Naive thymus-derived CD4-positive, alpha-beta T cell (primary cell): ENCODE results near the gene FTCD. TPM values are rescaled to one million over a fixed set of nuclear protein-coding genes. Genes with fewer than 3 reads are reported as not detected.

Experiments used
- ATAC-seq: fragments of 150-1000 bp; cut with Tn5 transposase; 2 replicates; pipeline ENCODE4 v1.10.0; 2021; ENCODE audit warnings: mild to moderate bottlenecking, moderate library complexity
- CTCF ChIA-PET: fragments of 350-600 bp; sonication (Branson Sonifier 250); formaldehyde crosslinking; loops from one replicate; lab custom pipeline; 2021; ENCODE audit warnings: antibody characterized with exemption; lab: Charles Lee
- POLR2A ChIA-PET: fragments of 350-600 bp; sonication (Branson Sonifier 250); formaldehyde crosslinking; loops from one replicate; lab custom pipeline; 2021; ENCODE audit warnings: antibody characterized with exemption, inconsistent platforms; lab: Charles Lee
- DNase-seq, 9 donors: peaks; one replicate each; pipeline versions ENCODE4 v3.0.0 to v3.0.0-alpha.2; 2020 to 2022; ENCODE audit warnings: mixed read lengths in 1 of 9
- H3K27ac ChIP-seq: one replicate; pipeline ENCODE4 v1.7.0; 2013; ENCODE audit warnings: mild to moderate bottlenecking, low read depth, low read length, moderate library complexity
- H3K27me3 ChIP-seq, 2 donors: one replicate each; pipeline ENCODE4 v1.7.0; 2013; ENCODE audit warnings: low read length in 2 of 2, mild to moderate bottlenecking in 2 of 2, moderate library complexity in 2 of 2; ENCODE audit not compliant: control insufficient read depth in 2 of 2, insufficient read depth in 2 of 2
- H3K36me3 ChIP-seq, 3 experiments: 1 replicate in 2 of 3; 2 replicates in 1 of 3; pipeline ENCODE4 v1.7.0; 2013; ENCODE audit warnings: low read length in 3 of 3, mild to moderate bottlenecking in 3 of 3, moderate library complexity in 1 of 3; ENCODE audit not compliant: insufficient read depth in 3 of 3, control insufficient read depth in 2 of 3
- H3K4me1 ChIP-seq, 2 donors: one replicate each; pipeline ENCODE4 v1.7.0; 2013; ENCODE audit warnings: low read length in 2 of 2, mild to moderate bottlenecking in 2 of 2, moderate library complexity in 1 of 2; ENCODE audit not compliant: control insufficient read depth in 2 of 2, insufficient read depth in 2 of 2
- H3K4me3 ChIP-seq: 2 replicates; pipeline ENCODE4 v1.7.0; 2013; ENCODE audit warnings: mild to moderate bottlenecking, low read length
- H3K9me3 ChIP-seq, 3 experiments: 1 replicate in 2 of 3; 2 replicates in 1 of 3; pipeline ENCODE4 v1.7.0; 2013; ENCODE audit warnings: low read length in 3 of 3; ENCODE audit not compliant: control insufficient read depth in 2 of 3
- H3K27ac Mint-ChIP-seq, 9 donors: one replicate each; pipeline ENCODE4 v1.8.0; 2020 to 2022; ENCODE audit warnings: mixed read lengths in 9 of 9, mild to moderate bottlenecking in 8 of 9, moderate library complexity in 5 of 9, inconsistent platforms in 2 of 9
- H3K27me3 Mint-ChIP-seq, 5 donors: one replicate each; pipeline ENCODE4 v1.8.0; 2021 to 2022; ENCODE audit warnings: mixed read lengths in 5 of 5, mild to moderate bottlenecking in 1 of 5
- H3K36me3 Mint-ChIP-seq, 5 donors: one replicate each; pipeline ENCODE4 v1.8.0; 2020 to 2022; ENCODE audit warnings: mixed read lengths in 5 of 5, mild to moderate bottlenecking in 3 of 5, inconsistent platforms in 1 of 5
- H3K4me1 Mint-ChIP-seq, 7 donors: one replicate each; pipeline ENCODE4 v1.8.0; 2020 to 2022; ENCODE audit warnings: mixed read lengths in 7 of 7, mild to moderate bottlenecking in 3 of 7, inconsistent platforms in 1 of 7
- H3K4me3 Mint-ChIP-seq, 10 donors: one replicate each; pipeline ENCODE4 v1.8.0; 2020 to 2022; ENCODE audit warnings: mild to moderate bottlenecking in 10 of 10, mixed read lengths in 10 of 10, moderate library complexity in 6 of 10, inconsistent platforms in 2 of 10
- H3K9me3 Mint-ChIP-seq, 11 donors: one replicate each; pipeline ENCODE4 v1.8.0; 2020 to 2022; ENCODE audit warnings: mixed read lengths in 11 of 11, mild to moderate bottlenecking in 4 of 11, inconsistent platforms in 1 of 11, moderate library complexity in 1 of 11
- intact Hi-C, 2 donors: fragments of 100-400 bp; cut with micrococcal nuclease; formaldehyde crosslinking; loops; one replicate each; pipeline ENCODE4 v1.15.1; 2023
- polyA plus RNA-seq, 2 donors: library from polyadenylated mRNA; unstranded; fragments of 300-500 nt; fragmentation: Illumina TruSeq; gene quantifications; one replicate each; pipeline ENCODE4 v1.2.3, GENCODE V29; 2021
- total RNA-seq, 6 experiments: library from RNA in 5 of 6; stranded (reverse) in 5 of 6; gene quantifications; 1 replicate in 5 of 6; 2 replicates in 1 of 6; pipeline ENCODE4 v1.2.3 and lab custom pipeline; 2021 to 2026

FTCD gene
- total and polyA plus RNA-seq, 7 experiments from 2014 or later = 0.29 to 5.7 (median 2.0) TPM; not detected in 2

GRCh38 chr21:46116189-46116775, 39.1 kb downstream of the FTCD start:
- Histone ChIP-seq H3K27ac (no peak overlapping the region), H3K27me3 (no peaks in the 10 kb centered on the region), H3K4me3 (no peak overlapping the region), H3K9me3 (peaks cover 0 to 6% (median 0%) of the 10 kb centered on the region in 3 experiments), H3K4me1 (no peaks in the 10 kb centered on the region), H3K36me3 (peaks cover 0 to 22% (median 0%) of the 10 kb centered on the region in 3 experiments)
- Mint-ChIP-seq H3K4me3 (no peak overlapping the region), H3K4me1 (no peaks in the 10 kb centered on the region), H3K27me3 (no peaks in the 10 kb centered on the region), H3K27ac (no peak overlapping the region), H3K36me3 (peaks cover 0 to 19% (median 0%) of the 10 kb centered on the region in 5 donors), H3K9me3 (peaks cover 0 to 2% (median 0%) of the 10 kb centered on the region in 11 donors)
- DNase-seq = peak in 1 of 9 donors; percentile 8
- intact Hi-C loops = no loop called here
- ATAC-seq = no peak
- POLR2A ChIA-PET = no interaction called here
- CTCF ChIA-PET = no interaction called here

- no peak for ATAC-seq
- no peaks in the 10 kb centered on the region for H3K4me1 ChIP-seq
- no peaks in the 10 kb centered on the region for H3K4me1 Mint-ChIP-seq
Measured at GRCh38 chr21:46115441-46116188, 39.8 kb downstream of the FTCD start.

GRCh38 chr21:46114963-46115362, 40.4 kb downstream of the FTCD start:
- H3K36me3 ChIP-seq = peaks cover 0 to 22% (median 0%) of the 10 kb centered on the region in 3 experiments
- Mint-ChIP-seq H3K36me3 (peaks cover 0 to 19% (median 0%) of the 10 kb centered on the region in 5 donors), H3K27ac (no peak overlapping the region), H3K27me3 (no peaks in the 10 kb centered on the region), H3K9me3 (peaks cover 0 to 2% (median 0%) of the 10 kb centered on the region in 11 donors), H3K4me1 (no peaks in the 10 kb centered on the region), H3K4me3 (no peak overlapping the region)
- no peak overlapping the region for H3K27ac ChIP-seq
- H3K27me3 ChIP-seq = no peaks in the 10 kb centered on the region
- DNase-seq = peak in 1 of 9 donors; percentile 12
- ChIA-PET CTCF (no interaction called here), POLR2A (no interaction called here)
- no peaks in the 10 kb centered on the region for H3K4me1 ChIP-seq
- H3K4me3 ChIP-seq = no peak overlapping the region
- intact Hi-C loops = no loop called here
- ATAC-seq = no peak
- peaks cover 0 to 6% (median 0%) of the 10 kb centered on the region in 3 experiments for H3K9me3 ChIP-seq

More at GRCh38 chr21:46115441-46116188, 39.8 kb downstream of the FTCD start:
- Histone ChIP-seq H3K27ac (no peak overlapping the region), H3K36me3 (peaks cover 0 to 22% (median 0%) of the 10 kb centered on the region in 3 experiments), H3K27me3 (no peaks in the 10 kb centered on the region), H3K4me3 (no peak overlapping the region), H3K9me3 (peaks cover 0 to 6% (median 0%) of the 10 kb centered on the region in 3 experiments)
- DNase-seq = peak in 2 of 9 donors; percentile 6 to 11
- peaks cover 0 to 2% (median 0%) of the 10 kb centered on the region in 11 donors for H3K9me3 Mint-ChIP-seq
- H3K27me3 Mint-ChIP-seq = no peaks in the 10 kb centered on the region
- ChIA-PET CTCF (no interaction called here), POLR2A (no interaction called here)
- H3K36me3 Mint-ChIP-seq = peaks cover 0 to 19% (median 0%) of the 10 kb centered on the region in 5 donors
- no peak overlapping the region for H3K27ac Mint-ChIP-seq
- intact Hi-C loops = no loop called here
- H3K4me3 Mint-ChIP-seq = no peak overlapping the region

- Histone ChIP-seq H3K36me3 (peaks cover 0 to 22% (median 0%) of the 10 kb centered on the region in 3 experiments), H3K4me3 (no peak overlapping the region), H3K27ac (no peak overlapping the region), H3K9me3 (peaks cover 0 to 6% (median 0%) of the 10 kb centered on the region in 3 experiments), H3K27me3 (no peaks in the 10 kb centered on the region), H3K4me1 (no peaks in the 10 kb centered on the region)
- DNase-seq (peak in 1 of 9 donors; percentile 1), ATAC-seq (no peak)
- H3K4me1 Mint-ChIP-seq = no peaks in the 10 kb centered on the region
- intact Hi-C loops = no loop called here
- peaks cover 0 to 20% (median 0%) of the 10 kb centered on the region in 5 donors for H3K36me3 Mint-ChIP-seq
- ChIA-PET CTCF (interaction anchor here (0.6 kb wide), 1 partner anchor 122 kb away, joined by 3 read pairs; no protein-coding TSS in a partner anchor), POLR2A (no interaction called here)
- H3K27ac Mint-ChIP-seq = no peak overlapping the region
- no peak overlapping the region for H3K4me3 Mint-ChIP-seq
- H3K27me3 Mint-ChIP-seq = no peaks in the 10 kb centered on the region
- peaks cover 0 to 2% (median 0%) of the 10 kb centered on the region in 11 donors for H3K9me3 Mint-ChIP-seq
Measured at GRCh38 chr21:46113497-46114176, 41.7 kb downstream of the FTCD start.

GRCh38 chr21:46112725-46113215, 42.6 kb downstream of the FTCD start:
- H3K36me3 Mint-ChIP-seq = peaks cover 0 to 27% (median 0%) of the 10 kb centered on the region in 5 donors
- no peak overlapping the region for H3K4me3 Mint-ChIP-seq
- no peaks in the 10 kb centered on the region for H3K27me3 Mint-ChIP-seq
- H3K27ac Mint-ChIP-seq = no peak overlapping the region
- CTCF ChIA-PET = no interaction called here
- H3K27me3 ChIP-seq = no peaks in the 10 kb centered on the region
- intact Hi-C loops = no loop called here
- no peak overlapping the region for H3K27ac ChIP-seq
- no peaks in the 10 kb centered on the region for H3K4me1 Mint-ChIP-seq
- H3K9me3 ChIP-seq = peaks cover 0 to 11% (median 0%) of the 10 kb centered on the region in 3 experiments
- peaks cover 0 to 10% (median 2%) of the 10 kb centered on the region in 11 donors for H3K9me3 Mint-ChIP-seq
- H3K4me3 ChIP-seq = no peak overlapping the region
- POLR2A ChIA-PET = no interaction called here
- no peak for ATAC-seq
- peak in 2 of 9 donors; percentile 2 to 6 for DNase-seq
- peaks cover 0 to 22% (median 0%) of the 10 kb centered on the region in 3 experiments for H3K36me3 ChIP-seq
- no peaks in the 10 kb centered on the region for H3K4me1 ChIP-seq
